ENCODE results near the gene RIBC2.
"Not testable (repeated sequence)": the region's sequence is repeated elsewhere in the genome, so short reads cannot be mapped to it uniquely, and the experiment has no call there.

RIBC2 gene

DNA sequence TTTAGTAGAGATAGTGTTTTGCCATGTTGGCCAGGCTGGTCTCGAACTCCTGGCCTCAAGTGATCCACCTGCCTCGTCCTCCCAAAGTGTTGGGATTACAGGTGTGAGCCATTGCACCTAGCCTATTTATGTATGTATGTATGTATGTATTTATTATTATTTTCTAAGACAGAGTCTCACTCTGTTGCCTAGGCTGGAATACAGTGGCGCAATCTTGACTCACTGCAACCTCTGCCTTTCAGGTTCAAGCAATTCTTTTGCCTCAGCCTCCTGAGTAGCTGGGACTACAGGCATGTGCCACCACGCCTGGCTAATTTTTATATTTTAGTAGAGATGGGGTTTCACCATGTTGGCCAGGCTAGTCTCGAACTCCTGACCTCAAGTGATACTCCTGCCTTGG lies 35.9 kb downstream of the RIBC2 start:
- not testable (repeated sequence) for DNase-seq (ENCODE audit: low read depth)

GRCh38 chr22:45450101-45450785 lies 36.8 kb downstream of the RIBC2 start:
- no peak for DNase-seq (ENCODE audit: low read depth)

GRCh38 chr22:45450921-45451651 lies 37.6 kb downstream of the RIBC2 start:
- no peak for DNase-seq (ENCODE audit: low read depth)

GRCh38 chr22:45451972-45452371 lies 38.5 kb downstream of the RIBC2 start:
- DNase-seq (ENCODE audit: low read depth): no peak

- no peak for DNase-seq (ENCODE audit: low read depth)
Measured at GRCh38 chr22:45452565-45453379, 39.3 kb downstream of the RIBC2 start.

- DNase-seq (ENCODE audit: low read depth): no peak
Measured at GRCh38 chr22:45453764-45454163, 40.3 kb downstream of the RIBC2 start.

- DNase-seq (ENCODE audit: low read depth): no peak
Measured at GRCh38 chr22:45454275-45454674, 40.8 kb downstream of the RIBC2 start.

DNA sequence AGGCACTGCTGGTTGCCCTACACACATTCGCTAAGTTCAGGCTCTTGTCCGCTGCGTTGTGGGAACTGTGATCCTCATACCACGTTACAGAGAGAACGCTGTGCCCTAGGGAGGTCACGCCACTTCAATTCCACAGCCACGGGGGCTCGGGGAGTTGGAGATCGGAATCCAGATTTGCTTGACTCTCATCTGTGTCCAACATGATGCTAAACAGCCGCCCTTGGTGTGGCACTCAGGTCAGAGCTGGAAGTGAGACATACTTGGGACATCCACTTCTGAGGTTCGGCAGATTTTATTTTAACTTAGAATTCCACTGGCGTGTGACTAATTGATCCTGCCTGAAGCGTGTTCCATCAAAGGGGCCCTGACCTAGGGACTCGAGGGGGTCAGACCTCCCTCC lies 41.7 kb downstream of the RIBC2 start:
- no peak for DNase-seq (ENCODE audit: low read depth)

DNA sequence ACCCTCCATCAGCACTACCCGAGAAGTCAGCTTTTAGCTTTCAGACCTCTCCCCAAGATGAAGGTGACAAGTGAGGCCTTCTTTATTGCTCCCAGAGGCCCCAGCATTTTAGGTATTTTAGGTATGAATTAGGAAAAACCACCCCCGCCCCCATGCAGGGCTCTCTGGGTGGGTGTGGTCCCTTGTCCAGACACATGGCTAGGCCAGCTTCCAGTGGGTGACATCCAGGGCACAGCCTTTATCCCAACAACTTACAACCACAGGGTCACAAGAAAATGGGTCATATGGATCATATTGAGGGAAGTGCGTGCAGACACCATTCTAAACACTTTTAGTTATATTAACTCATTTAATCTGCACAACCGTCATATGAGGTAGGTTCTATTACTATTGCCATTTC lies 42.1 kb downstream of the RIBC2 start:
- DNase-seq (ENCODE audit: low read depth): no peak

DNA sequence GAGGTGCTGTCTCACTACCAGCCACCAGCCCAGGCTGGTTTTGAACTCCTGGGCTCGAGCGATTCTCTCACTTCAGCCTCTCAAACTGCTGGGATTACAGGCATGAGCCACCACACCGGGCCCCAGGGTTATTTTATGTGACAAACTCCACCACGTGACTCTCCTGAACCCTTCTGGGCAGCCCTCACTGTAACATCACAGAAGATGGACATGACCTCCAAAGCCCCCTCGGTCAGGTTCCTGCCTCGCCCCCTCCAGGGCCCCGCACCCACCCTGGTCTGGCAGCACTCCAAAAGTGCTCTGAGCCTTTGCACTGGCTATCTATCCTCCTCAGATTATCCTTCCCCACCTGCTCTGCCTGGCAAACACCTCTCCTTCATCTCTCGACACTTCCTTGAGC lies 43.3 kb downstream of the RIBC2 start:
- no peak for DNase-seq (ENCODE audit: low read depth)

GRCh38 chr22:45458532-45458931 lies 45.0 kb downstream of the RIBC2 start:
- no peak for DNase-seq (ENCODE audit: low read depth)

DNA sequence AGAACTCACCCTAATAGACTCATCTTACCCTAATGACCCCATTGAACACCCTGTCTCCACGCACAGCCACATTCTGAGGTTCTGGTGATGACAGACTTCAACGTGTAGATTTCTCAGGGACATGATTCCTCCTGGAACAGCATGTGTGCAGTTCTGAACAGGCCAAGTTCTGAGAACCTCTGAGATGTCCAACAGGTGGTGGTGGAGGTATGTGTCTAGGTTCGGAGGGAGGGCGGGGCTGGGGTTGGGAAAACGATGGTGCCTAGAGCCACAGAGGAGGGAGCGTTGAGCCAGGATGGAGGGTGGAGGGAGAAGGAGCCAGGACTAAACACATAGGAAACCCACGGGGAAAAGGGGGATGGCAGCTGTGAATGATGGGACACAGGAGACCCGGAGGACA lies 45.7 kb downstream of the RIBC2 start:
- no peak for DNase-seq (ENCODE audit: low read depth)

GRCh38 chr22:45460288-45461109 lies 47.0 kb downstream of the RIBC2 start:
- no peak for DNase-seq (ENCODE audit: low read depth)

DNA sequence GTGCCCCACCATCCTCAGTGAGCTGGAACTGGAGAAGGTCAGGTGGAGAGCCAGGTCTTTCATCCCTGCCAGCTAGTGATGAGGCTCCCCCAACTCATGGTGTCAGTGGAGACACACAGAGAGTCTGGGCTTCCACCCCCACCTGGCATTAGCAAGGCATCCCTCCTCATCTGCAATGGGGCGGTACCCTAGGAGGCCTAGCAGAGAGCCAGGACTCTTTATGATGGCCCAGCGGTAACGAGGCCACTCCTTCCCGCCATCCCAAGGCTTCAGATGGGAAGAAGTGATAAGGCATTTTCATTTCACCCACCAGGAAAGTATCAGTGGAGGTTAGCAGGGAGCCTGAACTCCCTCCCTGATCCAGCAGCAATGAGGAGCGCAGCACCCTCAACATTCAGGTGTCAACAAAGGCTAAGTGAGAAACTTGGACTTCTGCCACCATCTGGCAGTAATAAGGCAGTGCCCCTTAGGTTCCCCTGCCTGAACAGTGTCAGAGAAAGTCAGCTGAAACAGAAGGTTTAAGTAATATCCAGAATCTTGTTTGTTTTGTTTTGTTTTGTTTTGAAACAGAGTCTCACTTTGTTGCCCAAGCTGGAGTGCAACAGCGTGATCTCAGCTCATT lies 48.7 kb downstream of the RIBC2 start:
- no peak for DNase-seq (ENCODE audit: low read depth)

DNA sequence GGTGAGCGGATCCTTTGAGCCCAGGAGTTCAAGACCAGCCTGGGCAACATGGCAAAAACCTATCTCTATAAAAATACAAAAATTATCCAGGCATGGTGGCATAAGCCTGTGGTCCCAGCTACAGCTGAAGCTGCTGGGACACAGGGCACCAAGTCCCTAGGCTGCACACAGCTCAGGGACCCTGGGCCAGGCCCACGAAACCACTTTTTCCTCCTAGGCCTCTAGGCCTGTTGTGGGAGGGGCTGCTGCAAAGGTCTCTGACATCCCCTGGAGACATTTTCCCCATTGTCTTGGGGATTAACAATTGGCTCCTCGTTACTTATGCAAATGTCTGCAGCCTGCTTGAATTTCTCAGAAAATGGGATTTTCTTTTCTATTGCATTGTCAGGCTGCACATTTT lies 50.2 kb downstream of the RIBC2 start:
- DNase-seq (ENCODE audit: low read depth): not testable (repeated sequence)

DNA sequence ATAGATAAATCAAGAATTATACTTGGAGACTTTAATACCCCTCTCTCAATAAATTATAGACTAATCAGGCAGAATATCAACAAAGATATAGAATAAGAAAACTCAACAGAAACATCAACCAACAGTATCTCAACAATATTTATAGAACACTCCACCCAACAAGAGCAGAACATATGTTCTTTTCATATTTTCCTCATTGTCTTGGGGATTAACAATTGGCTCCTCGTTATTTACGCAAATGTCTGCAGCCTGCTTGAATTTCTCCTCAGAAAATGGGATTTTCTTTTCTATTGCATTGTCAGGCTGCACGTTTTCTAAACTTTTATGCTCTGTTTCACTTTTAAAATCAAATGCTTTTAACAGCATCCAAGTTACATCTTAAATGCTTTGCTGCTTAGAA lies 52.1 kb downstream of the RIBC2 start:
- DNase-seq (ENCODE audit: low read depth): no peak

DNA sequence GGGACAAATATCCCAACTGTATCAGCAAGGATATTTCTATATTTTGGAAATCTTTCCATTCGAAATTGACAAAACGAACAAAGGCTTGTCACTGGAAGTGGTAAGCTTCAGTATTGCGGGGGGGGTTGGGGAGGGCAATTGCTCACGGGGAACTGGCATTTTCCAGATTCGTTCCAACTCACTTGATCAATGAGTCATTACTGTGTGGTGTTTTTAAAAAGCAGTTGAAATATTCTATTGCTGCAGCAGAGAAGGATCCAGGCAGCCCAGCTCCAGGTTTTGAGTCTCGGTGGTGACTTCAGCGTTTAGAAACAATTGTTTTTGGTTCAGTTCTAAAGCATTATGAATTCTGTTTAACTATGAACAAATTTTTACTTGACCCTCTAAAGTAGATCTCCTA lies 55.4 kb downstream of the RIBC2 start:
- no peak for DNase-seq (ENCODE audit: low read depth)

- no peak for DNase-seq (ENCODE audit: low read depth)
Measured at GRCh38 chr22:45469281-45470073, 56.0 kb downstream of the RIBC2 start.

- DNase-seq (ENCODE audit: low read depth): no peak
Measured at GRCh38 chr22:45470871-45471270, 57.4 kb downstream of the RIBC2 start.

GRCh38 chr22:45472426-45472825 lies 58.9 kb downstream of the RIBC2 start:
- DNase-seq (ENCODE audit: low read depth): no peak

All from activated gamma-delta T cell treated with anti-CD3 and anti-CD28 coated beads, Interleukin-2, amount 50 U/mL, for 16 hours (primary cell).